ENCODE results near the gene TBCCD1.

DNA sequence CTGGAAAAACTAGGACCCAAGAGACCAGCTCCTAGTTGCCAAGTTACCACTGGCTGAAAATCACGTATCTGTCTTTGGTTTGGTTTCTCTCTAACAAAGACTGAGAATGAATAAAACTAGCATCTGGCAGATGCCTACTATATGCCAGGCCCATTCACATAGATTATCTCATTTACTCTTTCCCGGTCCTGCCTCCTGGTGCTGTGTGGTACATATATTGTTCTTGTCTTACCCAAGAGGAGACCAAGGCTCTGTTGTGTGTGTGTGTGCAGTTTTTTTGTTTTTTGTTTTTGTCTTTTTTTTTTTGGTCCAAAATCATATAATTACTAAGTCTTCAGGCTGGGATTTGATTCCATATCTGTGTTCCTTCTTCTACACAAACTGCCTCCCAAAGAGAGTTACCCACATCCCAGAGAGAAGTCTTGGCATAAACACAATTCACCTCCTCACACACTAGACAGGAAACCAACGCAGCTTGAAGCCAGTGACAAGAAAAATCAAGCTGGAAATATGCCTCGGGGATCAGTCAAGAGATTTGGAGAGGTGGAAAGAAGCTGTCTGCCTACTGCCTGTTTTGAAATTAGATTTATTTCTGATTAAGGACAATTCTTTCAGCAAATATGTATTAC, 46.6 kb upstream of the TBCCD1 start:
- TF ChIP-seq, protein P1, sequence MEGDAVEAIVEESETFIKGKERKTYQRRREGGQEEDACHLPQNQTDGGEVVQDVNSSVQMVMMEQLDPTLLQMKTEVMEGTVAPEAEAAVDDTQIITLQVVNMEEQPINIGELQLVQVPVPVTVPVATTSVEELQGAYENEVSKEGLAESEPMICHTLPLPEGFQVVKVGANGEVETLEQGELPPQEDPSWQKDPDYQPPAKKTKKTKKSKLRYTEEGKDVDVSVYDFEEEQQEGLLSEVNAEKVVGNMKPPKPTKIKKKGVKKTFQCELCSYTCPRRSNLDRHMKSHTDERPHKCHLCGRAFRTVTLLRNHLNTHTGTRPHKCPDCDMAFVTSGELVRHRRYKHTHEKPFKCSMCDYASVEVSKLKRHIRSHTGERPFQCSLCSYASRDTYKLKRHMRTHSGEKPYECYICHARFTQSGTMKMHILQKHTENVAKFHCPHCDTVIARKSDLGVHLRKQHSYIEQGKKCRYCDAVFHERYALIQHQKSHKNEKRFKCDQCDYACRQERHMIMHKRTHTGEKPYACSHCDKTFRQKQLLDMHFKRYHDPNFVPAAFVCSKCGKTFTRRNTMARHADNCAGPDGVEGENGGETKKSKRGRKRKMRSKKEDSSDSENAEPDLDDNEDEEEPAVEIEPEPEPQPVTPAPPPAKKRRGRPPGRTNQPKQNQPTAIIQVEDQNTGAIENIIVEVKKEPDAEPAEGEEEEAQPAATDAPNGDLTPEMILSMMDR (IDR thresholded peaks at IDR 0.05) = no peak
- TF ChIP-seq POLR2A (IDR thresholded peaks at IDR 0.05; ENCODE audit: low read depth) = no peak

Data from esophagus muscularis mucosa (tissue), 3 donors.